Progenitor cell of endocrine pancreas (in vitro differentiated cells): Measurements from ENCODE around the gene AXDND1. TPM values are rescaled to one million over a fixed set of nuclear protein-coding genes. Genes with fewer than 3 reads are reported as not detected.
"Not testable (repeated sequence)": the region's sequence is repeated elsewhere in the genome, so short reads cannot be mapped to it uniquely, and the experiment has no call there.

ENCODE experiments used
- DNase-seq: peaks from one replicate; pipeline ENCODE4 v3.0.0; 2021; ENCODE audit warnings: low spot score; ENCODE audit not compliant: unreplicated experiment
- H3K27ac Mint-ChIP-seq: 2 replicates; pipeline ENCODE4 v1.8.0; 2021; ENCODE audit warnings: mild to moderate bottlenecking, moderate library complexity, mixed read lengths
- H3K27me3 Mint-ChIP-seq: 2 replicates; pipeline ENCODE4 v1.8.0; 2021; ENCODE audit warnings: mixed read lengths
- H3K36me3 Mint-ChIP-seq: 2 replicates; pipeline ENCODE4 v1.8.0; 2022; ENCODE audit warnings: mixed read lengths; ENCODE audit not compliant: insufficient read depth
- H3K4me1 Mint-ChIP-seq: 2 replicates; pipeline ENCODE4 v1.8.0; 2021; ENCODE audit warnings: low read depth, mixed read lengths
- H3K4me3 Mint-ChIP-seq: 2 replicates; pipeline ENCODE4 v1.8.0; 2021; ENCODE audit warnings: low read depth, mild to moderate bottlenecking, moderate library complexity, mixed read lengths
- H3K9me3 Mint-ChIP-seq: 2 replicates; pipeline ENCODE4 v1.8.0; 2021; ENCODE audit warnings: low read depth, mixed read lengths
- CTCF ChIP-seq: fragments of 200-600 bp; sonication (generic); IDR thresholded peaks from one replicate; pipeline ENCODE4 v1.5.0; 2021; ENCODE audit warnings: antibody characterized with exemption, mild to moderate bottlenecking; ENCODE audit not compliant: unreplicated experiment
- total RNA-seq: library from RNA; stranded (reverse); gene quantifications from 2 replicates; pipeline ENCODE4 v1.2.1, GENCODE V29; 2021

The AXDND1 gene
- total RNA-seq, 1 donor from 2014 or later: 2.5 TPM

GRCh38 chr1:179425186-179425585 lies 59.4 kb downstream of the AXDND1 start:
- H3K27me3 Mint-ChIP-seq: no peaks in the 10 kb centered on the region
- H3K4me3 Mint-ChIP-seq: no peak overlapping the region
- TF ChIP-seq CTCF: no peak
- H3K4me1 Mint-ChIP-seq: no peaks in the 10 kb centered on the region
- DNase-seq: no peak
- H3K9me3 Mint-ChIP-seq: peaks cover 30% of the 10 kb centered on the region
- no peak overlapping the region for H3K27ac Mint-ChIP-seq
- H3K36me3 Mint-ChIP-seq: peaks cover 9% of the 10 kb centered on the region

- DNase-seq: no peak
- Mint-ChIP-seq H3K9me3 (peaks cover 28% of the 10 kb centered on the region), H3K27ac (no peak overlapping the region), H3K4me1 (peaks cover 21% of the 10 kb centered on the region), H3K4me3 (no peak overlapping the region), H3K36me3 (peaks cover 2% of the 10 kb centered on the region), H3K27me3 (no peaks in the 10 kb centered on the region)
- no peak for TF ChIP-seq CTCF
Observed at GRCh38 chr1:179437171-179437570, 71.4 kb downstream of the AXDND1 start.

- H3K27me3 Mint-ChIP-seq, H3K36me3 Mint-ChIP-seq: not testable (repeated sequence)
- H3K4me1 Mint-ChIP-seq: peaks cover 26% of the 10 kb centered on the region
Observed at GRCh38 chr1:179439646-179440045, 73.9 kb downstream of the AXDND1 start.

GRCh38 chr1:179440301-179440700 lies 74.5 kb downstream of the AXDND1 start:
- Mint-ChIP-seq H3K4me1 (peaks cover 24% of the 10 kb centered on the region), H3K27ac (peak overlapping the region; percentile 85), H3K9me3 (peaks cover 11% of the 10 kb centered on the region)
- H3K4me3 Mint-ChIP-seq, H3K27me3 Mint-ChIP-seq, DNase-seq, H3K36me3 Mint-ChIP-seq: not testable (repeated sequence)

More at GRCh38 chr1:179439646-179440045, 73.9 kb downstream of the AXDND1 start:
- H3K4me3 Mint-ChIP-seq, H3K27ac Mint-ChIP-seq, DNase-seq: not testable (repeated sequence)
- peaks cover 18% of the 10 kb centered on the region for H3K9me3 Mint-ChIP-seq

- Mint-ChIP-seq H3K27me3 (no peaks in the 10 kb centered on the region), H3K36me3 (no peaks in the 10 kb centered on the region), H3K9me3 (peaks cover 8% of the 10 kb centered on the region), H3K27ac (peak overlapping the region; percentile 85), H3K4me3 (no peak overlapping the region), H3K4me1 (peaks cover 24% of the 10 kb centered on the region)
- no peak for DNase-seq
- TF ChIP-seq CTCF: no peak
Observed at GRCh38 chr1:179440971-179441370, 75.2 kb downstream of the AXDND1 start.

GRCh38 chr1:179441501-179441900 lies 75.7 kb downstream of the AXDND1 start:
- Mint-ChIP-seq H3K4me3 (no peak overlapping the region), H3K4me1 (peaks cover 24% of the 10 kb centered on the region), H3K36me3 (no peaks in the 10 kb centered on the region), H3K27ac (peak overlapping the region; percentile 85), H3K9me3 (peaks cover 7% of the 10 kb centered on the region), H3K27me3 (no peaks in the 10 kb centered on the region)
- TF ChIP-seq CTCF: no peak
- no peak for DNase-seq

- H3K4me1 Mint-ChIP-seq: peaks cover 24% of the 10 kb centered on the region
- H3K27me3 Mint-ChIP-seq, H3K9me3 Mint-ChIP-seq: not testable (repeated sequence)
Observed at GRCh38 chr1:179442846-179443245, 77.1 kb downstream of the AXDND1 start.

More at GRCh38 chr1:179442846-179443245, 77.1 kb downstream of the AXDND1 start:
- H3K27ac Mint-ChIP-seq, H3K36me3 Mint-ChIP-seq, H3K4me3 Mint-ChIP-seq, DNase-seq: not testable (repeated sequence)
